Esophagus squamous epithelium (tissue), 4 donors: ENCODE measurements around the gene CTNNA2.

Experiments used
- CTCF ChIP-seq, 6 experiments: fragments of 450-650 bp in 4 of 6; fragments of 200-600 bp in 2 of 6; sonication (generic) in 2 of 6; IDR thresholded peaks; one replicate each; pipeline ENCODE4 v1.5.1; 2016 to 2019; ENCODE audit warnings: antibody characterized with exemption in 6 of 6, mild to moderate bottlenecking in 4 of 6, moderate library complexity in 4 of 6
- POLR2A ChIP-seq, 4 donors: fragments of 450-650 bp; IDR thresholded peaks; one replicate each; pipeline ENCODE4 v1.6.1; 2017; ENCODE audit warnings: antibody characterized with exemption in 4 of 4, mild to moderate bottlenecking in 4 of 4, moderate library complexity in 3 of 4

- TF ChIP-seq CTCF (IDR thresholded peaks at IDR 0.05) (no peak), POLR2A (IDR thresholded peaks at IDR 0.05) (no peak)
These were observed 704.6 kb downstream of the CTNNA2 start for GRCh38 chr2:80217446-80217845.
